Cardiac fibroblast (primary cell): ENCODE data around the gene UPF3A.

Source experiments
- DNase-seq, 2 donors: peaks; one replicate each; pipeline versions ENCODE4 v3.0.0 to v3.0.0-alpha.2; 2010; ENCODE audit warnings: low read depth in 2 of 2
- H3K4me3 ChIP-seq, 2 donors: replicated peaks in 1 of 2; 1 replicate in 1 of 2; 2 replicates in 1 of 2; pipeline ENCODE4 v1.5.1; 2011; ENCODE audit warnings: low read depth in 2 of 2, low read length in 2 of 2, mild to moderate bottlenecking in 2 of 2, moderate library complexity in 1 of 2
- TF ChIP-seq, protein P1 (sequence below): IDR thresholded peaks from one replicate; pipeline ENCODE4 v1.5.1; 2011; ENCODE audit warnings: low read depth, mild to moderate bottlenecking, low read length, inconsistent platforms

Gene UPF3A

GRCh38 chr13:114256547-114256946 is 24.9 kb upstream of the UPF3A start:
- no peak overlapping the region for H3K4me3 ChIP-seq
- TF ChIP-seq, protein P1, sequence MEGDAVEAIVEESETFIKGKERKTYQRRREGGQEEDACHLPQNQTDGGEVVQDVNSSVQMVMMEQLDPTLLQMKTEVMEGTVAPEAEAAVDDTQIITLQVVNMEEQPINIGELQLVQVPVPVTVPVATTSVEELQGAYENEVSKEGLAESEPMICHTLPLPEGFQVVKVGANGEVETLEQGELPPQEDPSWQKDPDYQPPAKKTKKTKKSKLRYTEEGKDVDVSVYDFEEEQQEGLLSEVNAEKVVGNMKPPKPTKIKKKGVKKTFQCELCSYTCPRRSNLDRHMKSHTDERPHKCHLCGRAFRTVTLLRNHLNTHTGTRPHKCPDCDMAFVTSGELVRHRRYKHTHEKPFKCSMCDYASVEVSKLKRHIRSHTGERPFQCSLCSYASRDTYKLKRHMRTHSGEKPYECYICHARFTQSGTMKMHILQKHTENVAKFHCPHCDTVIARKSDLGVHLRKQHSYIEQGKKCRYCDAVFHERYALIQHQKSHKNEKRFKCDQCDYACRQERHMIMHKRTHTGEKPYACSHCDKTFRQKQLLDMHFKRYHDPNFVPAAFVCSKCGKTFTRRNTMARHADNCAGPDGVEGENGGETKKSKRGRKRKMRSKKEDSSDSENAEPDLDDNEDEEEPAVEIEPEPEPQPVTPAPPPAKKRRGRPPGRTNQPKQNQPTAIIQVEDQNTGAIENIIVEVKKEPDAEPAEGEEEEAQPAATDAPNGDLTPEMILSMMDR, result no peak
- no peak for DNase-seq

DNA sequence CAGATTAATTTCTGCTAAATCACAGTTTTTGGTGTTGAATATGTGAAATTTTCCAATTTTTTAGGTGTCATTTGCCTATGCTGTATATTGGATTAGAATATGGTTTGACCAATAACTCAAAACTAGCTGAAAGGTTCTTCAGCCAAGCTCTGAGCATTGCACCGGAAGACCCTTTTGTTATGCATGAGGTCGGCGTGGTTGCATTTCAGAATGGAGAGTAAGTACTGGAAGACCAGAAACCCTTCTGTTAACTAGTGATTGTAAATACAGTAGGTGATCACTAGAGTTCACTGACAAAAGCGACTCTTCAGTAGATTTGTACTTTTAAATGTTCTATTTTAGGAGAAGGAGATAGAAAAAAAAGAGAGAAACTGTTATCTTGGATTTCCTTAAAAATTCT is 24.4 kb upstream of the UPF3A start:
- TF ChIP-seq, protein P1, result no peak
- H3K4me3 ChIP-seq, result no peak overlapping the region
- no peak for DNase-seq

GRCh38 chr13:114258589-114258988 is 22.8 kb upstream of the UPF3A start:
- TF ChIP-seq, protein P1, result no peak
- DNase-seq, result no peak

DNA sequence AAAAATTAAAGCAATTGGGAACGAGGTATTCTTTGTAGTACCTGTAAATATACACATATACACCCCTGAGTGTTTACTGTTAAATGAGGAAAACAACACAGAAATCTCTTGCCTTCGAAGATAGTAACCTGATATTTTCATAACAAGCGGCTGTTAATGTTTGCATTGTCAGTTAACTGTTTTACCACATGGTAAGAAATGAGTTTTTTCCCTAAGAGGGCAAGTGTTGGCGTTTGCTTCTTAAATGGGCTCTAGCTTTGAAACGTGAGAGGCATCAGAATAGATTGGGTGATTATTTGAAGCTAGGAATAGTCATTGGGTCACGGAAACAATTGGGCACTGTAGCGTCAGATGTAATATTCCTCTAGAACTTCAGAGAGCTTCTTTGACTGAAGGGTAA is 22.0 kb upstream of the UPF3A start:
- DNase-seq, result no peak
- no peak overlapping the region for H3K4me3 ChIP-seq
- TF ChIP-seq, protein P1, result no peak

More at GRCh38 chr13:114258589-114258988, 22.8 kb upstream of the UPF3A start:
- H3K4me3 ChIP-seq, result no peak overlapping the region

DNA sequence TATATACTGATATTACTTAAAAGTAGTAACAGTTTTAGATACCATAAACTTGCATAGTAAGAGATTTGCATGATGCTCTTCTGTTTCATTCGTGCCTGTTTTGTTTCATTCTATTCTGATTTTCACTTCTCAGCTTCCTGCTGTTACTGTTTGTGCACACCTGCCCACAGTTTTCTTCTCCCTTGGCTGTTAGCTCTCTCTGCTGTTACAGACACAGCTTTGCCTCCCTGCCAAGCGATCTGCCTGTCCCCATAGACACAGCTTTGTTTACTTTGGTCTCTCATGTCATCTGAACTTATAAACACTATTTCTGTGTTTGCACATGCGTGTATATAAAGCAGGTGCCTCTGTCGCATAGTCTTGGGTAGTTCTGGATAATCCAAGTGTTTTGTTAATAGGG is 21.4 kb upstream of the UPF3A start:
- no peak for DNase-seq
- H3K4me3 ChIP-seq, result no peak overlapping the region
- TF ChIP-seq, protein P1, result no peak

GRCh38 chr13:114260814-114261213 is 20.6 kb upstream of the UPF3A start:
- no peak for DNase-seq
- TF ChIP-seq, protein P1, result no peak
- H3K4me3 ChIP-seq, result no peak overlapping the region

- no peak overlapping the region for H3K4me3 ChIP-seq
- no peak for DNase-seq
- TF ChIP-seq, protein P1, result no peak
Measured at GRCh38 chr13:114261328-114261965, 20.0 kb upstream of the UPF3A start.
